ENCODE measurements around the gene AVP. TPM values are rescaled to one million over a fixed set of nuclear protein-coding genes. Genes with fewer than 3 reads are reported as not detected.

Gene AVP
- total and polyA plus RNA-seq, 9 of the 15 experiments (the other 6 are each of a cell fraction or from before 2014, with no cell fraction given): not detected

DNA sequence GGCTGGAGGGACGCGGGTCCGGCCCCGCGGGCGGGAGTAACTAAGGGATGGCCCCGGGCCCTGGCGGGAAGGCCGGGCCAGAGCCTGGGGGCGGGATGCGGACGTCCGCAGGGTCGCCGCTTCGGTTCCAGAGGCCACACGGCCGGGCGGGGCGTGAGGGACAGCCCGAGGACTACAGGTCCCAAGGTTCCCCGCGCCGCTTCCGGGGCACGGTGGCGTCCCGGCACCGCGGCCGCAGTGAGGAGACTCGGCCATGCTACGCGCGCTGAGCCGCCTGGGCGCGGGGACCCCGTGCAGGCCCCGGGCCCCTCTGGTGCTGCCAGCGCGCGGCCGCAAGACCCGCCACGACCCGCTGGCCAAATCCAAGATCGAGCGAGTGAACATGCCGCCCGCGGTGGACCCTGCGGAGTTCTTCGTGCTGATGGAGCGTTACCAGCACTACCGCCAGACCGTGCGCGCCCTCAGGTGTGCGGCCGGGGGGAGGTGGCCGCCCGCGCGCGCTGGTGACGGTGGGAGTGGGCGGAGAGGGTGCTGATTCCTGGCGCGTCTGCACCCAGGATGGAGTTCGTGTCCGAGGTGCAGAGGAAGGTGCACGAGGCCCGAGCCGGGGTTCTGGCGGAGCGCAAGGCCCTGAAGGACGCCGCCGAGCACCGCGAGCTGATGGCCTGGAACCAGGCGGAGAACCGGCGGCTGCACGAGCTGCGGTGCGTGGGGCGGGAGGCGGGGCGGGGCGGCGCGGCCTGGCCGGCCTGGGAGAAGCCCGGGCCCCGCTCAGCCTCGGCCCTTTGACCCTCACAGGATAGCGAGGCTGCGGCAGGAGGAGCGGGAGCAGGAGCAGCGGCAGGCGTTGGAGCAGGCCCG, 38.5 kb downstream of the AVP start, which contains the start of gene MRPS26 (continued):
- no peak for TF ChIP-seq HMGN3 (IDR thresholded peaks at IDR 0.05; ENCODE audit: borderline replicate concordance, extremely low read depth, insufficient read length, low read depth, low read length)
- no peak for TF ChIP-seq RHOXF2B (CRISPR knock-in tag; conservative IDR thresholded peaks at IDR 0.05)
- TF ChIP-seq NFIX (CRISPR knock-in tag; IDR thresholded peaks at IDR 0.05; ENCODE audit: low read depth): no peak
- TF ChIP-seq POLR3G (IDR thresholded peaks at IDR 0.05; ENCODE audit: extremely low read depth, insufficient read length, insufficient replicate concordance): no peak
- TF ChIP-seq SREBF2 (CRISPR knock-in tag; IDR thresholded peaks at IDR 0.05): no peak
- no peak; the same call in 1 of the 2 replicates for TF ChIP-seq E2F5 (CRISPR knock-in tag; IDR thresholded peaks at IDR 0.05)
- 0 out of 2 replicates have a peak, but pooled peaks have one; percentile 30 for TF ChIP-seq ZNF431 (CRISPR knock-in tag; IDR thresholded peaks at IDR 0.05)
- TF ChIP-seq ZFP36 (IDR thresholded peaks at IDR 0.05; ENCODE audit: low read depth, low read length, partially characterized antibody): no peak
- no peak for TF ChIP-seq CHD2 (IDR thresholded peaks at IDR 0.05; ENCODE audit: low read depth, low read length)
- no peak for TF ChIP-seq MAFK (IDR thresholded peaks at IDR 0.05; ENCODE audit: low read length)
- peak; percentile 36 for TF ChIP-seq MGA (IDR thresholded peaks at IDR 0.05)
- no peak; the same call in 1 of the 2 replicates for TF ChIP-seq C11orf30 (IDR thresholded peaks at IDR 0.05; ENCODE audit: low read depth)
- no peak for TF ChIP-seq MCM2 (IDR thresholded peaks at IDR 0.05; ENCODE audit: low read depth)
- no peak for TF ChIP-seq FOXJ3 (CRISPR knock-in tag; IDR thresholded peaks at IDR 0.05)
- no peak for TF ChIP-seq ELF4 (CRISPR knock-in tag; IDR thresholded peaks at IDR 0.05)
- no peak for TF ChIP-seq RNF2 (IDR thresholded peaks at IDR 0.05)

Data from K562 (cell line).